H1 (cell line): ENCODE data around the gene DBNL.
"Not testable (repeated sequence)": the region's sequence is repeated elsewhere in the genome, so short reads cannot be mapped to it uniquely, and the experiment has no call there.

Experiments
- HDAC6 ChIP-seq: IDR thresholded peaks from one replicate; pipeline ENCODE4 v1.7.1; 2012; ENCODE audit warnings: low read depth, mild to moderate bottlenecking, inconsistent platforms, low read length, moderate library complexity
- POLR2AphosphoS5 ChIP-seq: IDR thresholded peaks from 2 replicates; pipeline ENCODE4 v1.6.1; 2011; ENCODE audit warnings: low read depth, low read length
- RAD21 ChIP-seq, 2 experiments: IDR thresholded peaks in 1 of 2; conservative IDR thresholded peaks in 1 of 2; 2 replicates each; pipeline ENCODE4 v1.6.1; 2011; ENCODE audit warnings: low read depth in 2 of 2, low read length in 2 of 2, improper control_type of control experiment in 1 of 2, inconsistent platforms in 1 of 2, mild to moderate bottlenecking in 1 of 2, moderate library complexity in 1 of 2
- TF ChIP-seq, protein P1 (sequence below): IDR thresholded peaks from 2 replicates; pipeline ENCODE4 v1.6.1; 2011; ENCODE audit warnings: low read length, improper control_type of control experiment

- TF ChIP-seq, protein P1, sequence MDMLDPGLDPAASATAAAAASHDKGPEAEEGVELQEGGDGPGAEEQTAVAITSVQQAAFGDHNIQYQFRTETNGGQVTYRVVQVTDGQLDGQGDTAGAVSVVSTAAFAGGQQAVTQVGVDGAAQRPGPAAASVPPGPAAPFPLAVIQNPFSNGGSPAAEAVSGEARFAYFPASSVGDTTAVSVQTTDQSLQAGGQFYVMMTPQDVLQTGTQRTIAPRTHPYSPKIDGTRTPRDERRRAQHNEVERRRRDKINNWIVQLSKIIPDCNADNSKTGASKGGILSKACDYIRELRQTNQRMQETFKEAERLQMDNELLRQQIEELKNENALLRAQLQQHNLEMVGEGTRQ: not testable (repeated sequence)
- not testable (repeated sequence) for TF ChIP-seq POLR2AphosphoS5; HDAC6; RAD21 (IDR thresholded peaks at IDR 0.05 in 1 of 2, conservative IDR thresholded peaks at IDR 0.05 in 1 of 2; ENCODE audit: low read depth in 2 of 2, low read length in 2 of 2)
Observed at GRCh38 chr7:44032031-44032430, 12.5 kb upstream of the DBNL start.
